MCF 10A (cell line): ENCODE data around the gene CUL3. TPM values are rescaled to one million over a fixed set of nuclear protein-coding genes. Genes with fewer than 3 reads are reported as not detected.
"Not testable (repeated sequence)": the region's sequence is repeated elsewhere in the genome, so short reads cannot be mapped to it uniquely, and the experiment has no call there.

Source experiments
- BruUV-seq: library from RNA; stranded (reverse); fragments of 400-500 nt; replicated peaks from 2 replicates; lab custom pipeline; 2021; lab: Mats Ljungman, UMichigan
- CTCF ChIA-PET: fragments of 300-600 bp; sonication (Branson Sonifier 250); formaldehyde crosslinking; extraction: SDS; loops from one replicate; lab custom pipeline; 2021; ENCODE audit warnings: antibody characterized with exemption, inconsistent platforms; lab: Yijun Ruan, JAX
- POLR2A ChIA-PET: fragments of 300-600, 350-650 bp; sonication (Branson Sonifier 250); formaldehyde crosslinking; extraction: SDS; loops from one replicate; lab custom pipeline; 2020; ENCODE audit warnings: antibody characterized with exemption, inconsistent platforms; lab: Yijun Ruan, JAX
- DNase-seq: peaks from one replicate; pipeline ENCODE4 v3.0.0-alpha.2; 2018; ENCODE audit not compliant: unreplicated experiment
- H3K27ac Mint-ChIP-seq: one replicate; pipeline ENCODE4 v1.8.0; 2022; ENCODE audit warnings: mild to moderate bottlenecking, low read depth, mixed read lengths; ENCODE audit not compliant: unreplicated experiment
- H3K27me3 Mint-ChIP-seq: one replicate; pipeline ENCODE4 v1.8.0; 2022; ENCODE audit warnings: mixed read lengths; ENCODE audit not compliant: insufficient read depth, unreplicated experiment
- H3K36me3 Mint-ChIP-seq: one replicate; pipeline ENCODE4 v1.8.0; 2022; ENCODE audit warnings: mild to moderate bottlenecking, moderate library complexity, mixed read lengths; ENCODE audit not compliant: insufficient read depth, unreplicated experiment
- H3K4me1 Mint-ChIP-seq: one replicate; pipeline ENCODE4 v1.8.0; 2022; ENCODE audit warnings: mixed read lengths; ENCODE audit not compliant: insufficient read depth, unreplicated experiment
- H3K4me3 Mint-ChIP-seq: one replicate; pipeline ENCODE4 v1.8.0; 2022; ENCODE audit warnings: mild to moderate bottlenecking, moderate library complexity, mixed read lengths; ENCODE audit not compliant: unreplicated experiment
- H3K9me3 Mint-ChIP-seq: one replicate; pipeline ENCODE4 v1.8.0; 2022; ENCODE audit warnings: mixed read lengths; ENCODE audit not compliant: unreplicated experiment
- intact Hi-C: fragments of 100-400 bp; cut with micrococcal nuclease; formaldehyde crosslinking; loops from 2 replicates; pipeline ENCODE4 v1.14.1; 2022
- total RNA-seq: library from RNA; stranded (reverse); gene quantifications from 2 replicates; pipeline ENCODE4 v1.2.3, GENCODE V29; 2022
- TF ChIP-seq, protein P1 (sequence below): fragments of 200-600 bp; IDR thresholded peaks from one replicate; pipeline ENCODE4 v1.8.0; 2022; ENCODE audit warnings: antibody characterized with exemption, mild to moderate bottlenecking; ENCODE audit not compliant: unreplicated experiment

CUL3 gene
- total RNA-seq, 1 experiment from 2014 or later, result 65.5 TPM

GRCh38 chr2:224517963-224518362 is 67.2 kb downstream of the CUL3 start:
- Mint-ChIP-seq H3K27ac (peak overlapping the region; percentile 83), H3K4me3 (no peak overlapping the region), H3K4me1 (peaks cover 28% of the 10 kb centered on the region), H3K27me3 (no peaks in the 10 kb centered on the region), H3K9me3 (no peaks in the 10 kb centered on the region), H3K36me3 (peaks cover 13% of the 10 kb centered on the region)
- BruUV-seq, result no TSS peak
- no peak for DNase-seq
- ChIA-PET POLR2A (interaction anchor here (0.8 to 1.5 kb wide), 5 partner anchors 10 to 272 kb away, joined by 3 to 4 read pairs (median 4); no protein-coding TSS in a partner anchor), CTCF (no interaction called here)
- TF ChIP-seq, protein P1, sequence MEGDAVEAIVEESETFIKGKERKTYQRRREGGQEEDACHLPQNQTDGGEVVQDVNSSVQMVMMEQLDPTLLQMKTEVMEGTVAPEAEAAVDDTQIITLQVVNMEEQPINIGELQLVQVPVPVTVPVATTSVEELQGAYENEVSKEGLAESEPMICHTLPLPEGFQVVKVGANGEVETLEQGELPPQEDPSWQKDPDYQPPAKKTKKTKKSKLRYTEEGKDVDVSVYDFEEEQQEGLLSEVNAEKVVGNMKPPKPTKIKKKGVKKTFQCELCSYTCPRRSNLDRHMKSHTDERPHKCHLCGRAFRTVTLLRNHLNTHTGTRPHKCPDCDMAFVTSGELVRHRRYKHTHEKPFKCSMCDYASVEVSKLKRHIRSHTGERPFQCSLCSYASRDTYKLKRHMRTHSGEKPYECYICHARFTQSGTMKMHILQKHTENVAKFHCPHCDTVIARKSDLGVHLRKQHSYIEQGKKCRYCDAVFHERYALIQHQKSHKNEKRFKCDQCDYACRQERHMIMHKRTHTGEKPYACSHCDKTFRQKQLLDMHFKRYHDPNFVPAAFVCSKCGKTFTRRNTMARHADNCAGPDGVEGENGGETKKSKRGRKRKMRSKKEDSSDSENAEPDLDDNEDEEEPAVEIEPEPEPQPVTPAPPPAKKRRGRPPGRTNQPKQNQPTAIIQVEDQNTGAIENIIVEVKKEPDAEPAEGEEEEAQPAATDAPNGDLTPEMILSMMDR, result no peak
- intact Hi-C loops, result no loop called here

- H3K9me3 Mint-ChIP-seq, DNase-seq, H3K4me3 Mint-ChIP-seq, BruUV-seq, H3K27me3 Mint-ChIP-seq, CTCF ChIA-PET, intact Hi-C loops, H3K27ac Mint-ChIP-seq: not testable (repeated sequence)
- peaks cover 28% of the 10 kb centered on the region for H3K4me1 Mint-ChIP-seq
- POLR2A ChIA-PET, result interaction anchor here (1.2 kb wide), 1 partner anchor 70 kb away, joined by 6 read pairs; the partner anchor contains the start of gene CUL3
- peaks cover 13% of the 10 kb centered on the region for H3K36me3 Mint-ChIP-seq
Observed at GRCh38 chr2:224516393-224516792, 68.8 kb downstream of the CUL3 start.

DNA sequence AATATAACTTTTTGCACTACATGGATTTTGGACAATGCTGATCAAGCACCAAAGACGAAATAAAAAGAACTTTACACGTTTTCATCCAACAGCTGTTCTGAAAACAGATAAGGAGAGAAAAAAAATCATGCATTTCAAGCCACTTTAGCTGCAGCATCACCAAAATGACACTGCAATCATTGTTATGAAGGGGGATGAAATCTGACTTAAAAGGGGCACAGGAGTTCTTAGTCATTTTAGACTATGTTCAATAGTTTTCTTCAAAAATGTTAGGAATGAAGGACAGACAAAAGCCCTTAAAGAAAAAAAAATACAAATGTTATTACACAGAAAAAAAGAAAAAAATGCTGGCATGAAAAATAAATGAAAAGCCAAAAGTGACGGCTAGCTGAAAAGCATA is 71.2 kb downstream of the CUL3 start:
- ChIA-PET POLR2A (interaction anchor here (0.6 kb wide), 1 partner anchor 19 kb away, joined by 4 read pairs; no protein-coding TSS in a partner anchor), CTCF (no interaction called here)
- Mint-ChIP-seq H3K9me3 (no peaks in the 10 kb centered on the region), H3K36me3 (peaks cover 23% of the 10 kb centered on the region), H3K4me3 (no peak overlapping the region), H3K27ac (no peak overlapping the region), H3K4me1 (peaks cover 18% of the 10 kb centered on the region), H3K27me3 (no peaks in the 10 kb centered on the region)
- no TSS peak for BruUV-seq
- no peak for DNase-seq
- intact Hi-C loops, result no loop called here
- TF ChIP-seq, protein P1, result no peak

GRCh38 chr2:224507789-224508188 is 77.4 kb downstream of the CUL3 start:
- intact Hi-C loops, result no loop called here
- TF ChIP-seq, protein P1, result no peak

More at GRCh38 chr2:224507789-224508188, 77.4 kb downstream of the CUL3 start:
- no peaks in the 10 kb centered on the region for H3K27me3 Mint-ChIP-seq
- peaks cover 50% of the 10 kb centered on the region for H3K36me3 Mint-ChIP-seq
- CTCF ChIA-PET, result interaction anchor here (1.1 kb wide), 1 partner anchor 140 kb away, joined by 3 read pairs; no protein-coding TSS in a partner anchor
- DNase-seq, result no peak
- POLR2A ChIA-PET, result interaction anchor here (0.9 to 1.0 kb wide), 2 partner anchors 10 to 16 kb away, joined by 3 read pairs; no protein-coding TSS in a partner anchor
- H3K27ac Mint-ChIP-seq, result no peak overlapping the region
- H3K9me3 Mint-ChIP-seq, result no peaks in the 10 kb centered on the region
- H3K4me3 Mint-ChIP-seq, result no peak overlapping the region
- H3K4me1 Mint-ChIP-seq, result no peaks in the 10 kb centered on the region
- BruUV-seq, result no TSS peak
